WERI-Rb-1 (cell line): ENCODE results near the gene JAG2.

ENCODE experiments used
- DNase-seq: peaks from one replicate; pipeline ENCODE4 v3.0.0-alpha.2; 2020
- H3K27ac ChIP-seq: fragments of 250-450 bp; sonication (Bioruptor Pico); 2 replicates; pipeline ENCODE4 v1.5.1; 2020; ENCODE audit warnings: mild to moderate bottlenecking, moderate library complexity
- H3K27me3 ChIP-seq: fragments of 250-450 bp; sonication (Bioruptor Pico); 2 replicates; pipeline ENCODE4 v1.5.1; 2021; ENCODE audit warnings: mild to moderate bottlenecking, low read depth, moderate library complexity; ENCODE audit not compliant: insufficient read depth, severe bottlenecking
- H3K36me3 ChIP-seq: fragments of 250-450 bp; sonication (Bioruptor Pico); 2 replicates; pipeline ENCODE4 v1.5.1; 2020; ENCODE audit warnings: mild to moderate bottlenecking, moderate library complexity
- H3K4me3 ChIP-seq: 2 replicates; pipeline ENCODE4 v1.5.1; 2011; ENCODE audit warnings: low read depth, mild to moderate bottlenecking, control low read depth, low read length
- H3K9me3 ChIP-seq: fragments of 250-450 bp; sonication (Bioruptor Pico); 2 replicates; pipeline ENCODE4 v1.5.1; 2021; ENCODE audit warnings: mild to moderate bottlenecking, moderate library complexity; ENCODE audit not compliant: severe bottlenecking
- TF ChIP-seq, protein P1 (sequence below): IDR thresholded peaks from 2 replicates; pipeline ENCODE4 v1.5.1; 2011; ENCODE audit warnings: low read depth, mild to moderate bottlenecking, control low read depth, inconsistent platforms, low read length

JAG2 gene

DNA sequence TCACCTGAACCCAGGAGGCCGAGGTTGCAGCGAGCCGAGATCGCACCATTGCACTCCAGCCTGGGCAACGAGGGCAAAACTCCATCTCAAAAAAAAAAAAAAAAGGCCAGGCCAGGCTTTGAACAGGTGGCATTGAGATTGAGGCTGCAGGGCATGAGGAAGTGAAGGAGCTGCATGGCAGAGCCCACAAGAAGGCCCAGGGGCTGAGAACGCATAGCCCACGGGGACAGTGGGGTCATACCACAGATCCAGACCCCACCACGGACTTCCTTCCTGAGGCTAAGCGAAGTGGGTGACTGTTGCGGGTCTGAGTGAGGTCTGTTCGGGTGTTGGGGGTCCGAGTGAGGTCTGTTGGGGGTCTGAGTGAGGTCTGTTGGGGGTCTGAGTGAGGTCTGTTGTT, 7.8 kb downstream of the JAG2 start:
- peak overlapping the region; percentile 54 for H3K27ac ChIP-seq
- TF ChIP-seq, protein P1, sequence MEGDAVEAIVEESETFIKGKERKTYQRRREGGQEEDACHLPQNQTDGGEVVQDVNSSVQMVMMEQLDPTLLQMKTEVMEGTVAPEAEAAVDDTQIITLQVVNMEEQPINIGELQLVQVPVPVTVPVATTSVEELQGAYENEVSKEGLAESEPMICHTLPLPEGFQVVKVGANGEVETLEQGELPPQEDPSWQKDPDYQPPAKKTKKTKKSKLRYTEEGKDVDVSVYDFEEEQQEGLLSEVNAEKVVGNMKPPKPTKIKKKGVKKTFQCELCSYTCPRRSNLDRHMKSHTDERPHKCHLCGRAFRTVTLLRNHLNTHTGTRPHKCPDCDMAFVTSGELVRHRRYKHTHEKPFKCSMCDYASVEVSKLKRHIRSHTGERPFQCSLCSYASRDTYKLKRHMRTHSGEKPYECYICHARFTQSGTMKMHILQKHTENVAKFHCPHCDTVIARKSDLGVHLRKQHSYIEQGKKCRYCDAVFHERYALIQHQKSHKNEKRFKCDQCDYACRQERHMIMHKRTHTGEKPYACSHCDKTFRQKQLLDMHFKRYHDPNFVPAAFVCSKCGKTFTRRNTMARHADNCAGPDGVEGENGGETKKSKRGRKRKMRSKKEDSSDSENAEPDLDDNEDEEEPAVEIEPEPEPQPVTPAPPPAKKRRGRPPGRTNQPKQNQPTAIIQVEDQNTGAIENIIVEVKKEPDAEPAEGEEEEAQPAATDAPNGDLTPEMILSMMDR: no peak
- no peak overlapping the region for H3K4me3 ChIP-seq
- H3K36me3 ChIP-seq: peaks cover 21% of the 10 kb centered on the region
- H3K27me3 ChIP-seq: no peaks in the 10 kb centered on the region
- no peaks in the 10 kb centered on the region for H3K9me3 ChIP-seq
- DNase-seq: no peak

DNA sequence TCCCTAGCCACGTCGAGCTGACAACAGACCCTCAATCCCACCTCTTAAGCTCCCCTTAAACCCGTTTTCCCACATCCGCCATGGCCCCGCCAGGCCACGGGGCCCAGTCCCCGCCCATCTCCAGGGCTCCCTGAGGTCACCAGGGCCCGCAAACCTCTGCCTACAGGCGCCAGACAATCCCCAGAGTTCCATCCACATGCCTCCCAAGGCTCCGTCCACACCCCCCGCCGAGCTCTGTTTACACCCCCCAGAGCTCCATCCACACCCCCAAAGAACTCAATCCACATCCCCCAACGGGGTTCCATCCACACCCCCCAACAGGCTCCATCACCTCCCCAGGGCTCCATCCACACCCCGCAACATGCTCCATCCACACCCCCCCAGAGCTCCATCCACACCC, 9.2 kb downstream of the JAG2 start:
- H3K27ac ChIP-seq: no peak overlapping the region
- H3K27me3 ChIP-seq: no peaks in the 10 kb centered on the region
- H3K4me3 ChIP-seq: no peak overlapping the region
- peaks cover 29% of the 10 kb centered on the region for H3K36me3 ChIP-seq
- TF ChIP-seq, protein P1: no peak
- no peaks in the 10 kb centered on the region for H3K9me3 ChIP-seq
- DNase-seq: no peak

DNA sequence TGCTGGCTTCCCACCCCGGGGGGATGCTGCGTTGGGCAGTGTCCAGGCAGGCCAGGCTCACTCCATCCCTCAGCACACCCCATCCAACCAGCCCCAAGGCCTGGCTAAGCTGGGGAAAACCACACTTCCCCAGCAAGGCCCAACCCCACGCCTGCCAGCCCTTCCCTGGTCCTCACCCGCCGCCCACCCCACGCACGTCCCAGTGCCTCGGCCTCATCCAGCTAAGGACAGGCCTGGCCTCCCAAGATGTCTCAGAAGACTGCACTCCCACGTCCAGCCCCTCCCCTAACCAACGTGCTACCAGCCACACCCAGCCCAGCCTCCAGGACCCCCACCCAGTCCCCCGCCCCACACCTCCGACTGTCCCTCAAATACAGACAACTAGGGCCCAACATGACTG, 9.8 kb downstream of the JAG2 start:
- Histone ChIP-seq H3K4me3 (no peak overlapping the region), H3K36me3 (peaks cover 32% of the 10 kb centered on the region), H3K27ac (no peak overlapping the region), H3K9me3 (no peaks in the 10 kb centered on the region), H3K27me3 (no peaks in the 10 kb centered on the region)
- TF ChIP-seq, protein P1: no peak
- DNase-seq: no peak

DNA sequence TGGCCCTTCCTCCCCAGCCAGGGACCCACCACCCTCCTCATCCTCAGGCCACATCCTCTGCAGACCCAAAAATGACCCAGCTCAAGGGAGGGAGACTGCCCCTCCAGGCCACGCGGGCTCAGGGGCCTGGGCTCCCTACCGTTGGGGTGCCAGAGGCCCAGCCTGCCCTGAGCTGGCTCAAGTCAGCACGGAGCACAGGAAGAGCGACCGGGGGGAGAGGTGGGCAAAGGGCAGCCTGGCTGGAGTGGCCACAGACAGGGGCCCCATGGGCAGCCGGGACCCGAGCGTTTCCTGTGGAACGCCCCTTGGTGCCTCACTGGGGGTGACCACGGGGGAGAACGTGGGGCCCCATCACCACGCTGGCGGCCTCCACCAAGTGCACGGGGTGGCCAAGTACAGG, 10.7 kb downstream of the JAG2 start:
- Histone ChIP-seq H3K9me3 (no peaks in the 10 kb centered on the region), H3K4me3 (no peak overlapping the region), H3K27me3 (no peaks in the 10 kb centered on the region), H3K36me3 (peaks cover 32% of the 10 kb centered on the region), H3K27ac (no peak overlapping the region)
- DNase-seq: no peak
- TF ChIP-seq, protein P1: no peak

DNA sequence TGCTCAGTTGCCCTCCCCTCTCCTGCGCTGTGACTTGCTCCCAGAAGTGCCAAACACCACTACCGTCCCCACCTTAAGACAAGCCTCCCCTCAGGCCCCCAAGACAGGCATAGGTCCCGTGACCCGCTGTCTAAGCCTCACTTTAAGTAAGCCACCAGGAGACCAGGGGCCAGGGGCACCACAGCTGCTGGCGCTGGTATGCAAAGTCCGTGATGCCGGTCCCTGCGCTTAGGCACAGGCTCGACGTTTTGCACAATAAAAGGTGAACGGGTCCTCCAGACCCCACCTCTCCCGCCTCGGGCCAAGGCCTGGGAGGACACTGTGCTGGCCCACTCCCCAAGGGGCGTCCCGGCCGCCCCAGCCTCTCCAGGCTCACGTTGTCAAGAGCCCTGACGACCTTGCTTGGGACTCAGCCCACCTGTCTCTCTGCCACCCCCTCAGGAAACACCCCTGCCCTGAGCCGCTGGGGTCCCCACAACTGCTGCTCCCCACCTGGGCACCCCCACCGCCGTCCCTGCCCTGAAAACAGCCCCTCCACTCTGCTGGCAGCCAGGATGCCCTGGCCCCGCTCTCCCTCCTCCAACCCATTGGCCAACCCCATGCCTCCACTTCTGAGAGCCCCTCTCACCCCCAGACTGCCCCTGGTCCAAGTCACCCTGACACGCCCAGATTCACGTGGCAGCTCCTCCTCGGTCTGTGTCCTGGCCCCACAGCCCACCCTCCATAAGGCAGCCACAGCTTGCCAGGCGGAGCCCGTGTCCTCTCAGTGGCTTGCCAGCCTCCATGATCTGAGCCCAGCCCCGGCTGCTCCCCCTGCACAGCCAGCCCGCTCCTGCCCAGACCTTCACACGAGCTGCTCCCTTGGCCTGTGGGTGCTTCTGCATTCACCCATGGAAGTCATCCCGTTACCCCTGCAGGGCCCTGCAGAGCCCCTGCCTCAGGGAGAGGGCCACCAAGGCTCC, 11.9 kb downstream of the JAG2 start:
- H3K27ac ChIP-seq: no peak overlapping the region
- H3K27me3 ChIP-seq: no peaks in the 10 kb centered on the region
- peaks cover 40% of the 10 kb centered on the region for H3K36me3 ChIP-seq
- no peak overlapping the region for H3K4me3 ChIP-seq
- H3K9me3 ChIP-seq: no peaks in the 10 kb centered on the region
- DNase-seq: no peak
- TF ChIP-seq, protein P1: no peak
